ENCODE measurements around the gene FAM13C.
"Not testable (repeated sequence)": the region's sequence is repeated elsewhere in the genome, so short reads cannot be mapped to it uniquely, and the experiment has no call there.

FAM13C gene

GRCh38 chr10:59234816-59235429, 127.4 kb downstream of the FAM13C start:
- no peak for DNase-seq (ENCODE audit: low read depth, low spot score)

GRCh38 chr10:59234194-59234593, 128.2 kb downstream of the FAM13C start:
- DNase-seq (ENCODE audit: low read depth, low spot score), result no peak

- no peak for DNase-seq (ENCODE audit: low read depth, low spot score)
These were observed 132.9 kb downstream of the FAM13C start for GRCh38 chr10:59229441-59229840.

- DNase-seq (ENCODE audit: low read depth, low spot score), result no peak
These were observed 135.1 kb downstream of the FAM13C start for GRCh38 chr10:59227136-59227673.

GRCh38 chr10:59225211-59225610, 137.1 kb downstream of the FAM13C start:
- DNase-seq (ENCODE audit: low read depth, low spot score), result no peak

- not testable (repeated sequence) for DNase-seq (ENCODE audit: low read depth, low spot score)
These were observed 138.8 kb downstream of the FAM13C start for GRCh38 chr10:59223597-59223996.

- DNase-seq (ENCODE audit: low read depth, low spot score), result no peak
These were observed 139.6 kb downstream of the FAM13C start for GRCh38 chr10:59222788-59223187.

- DNase-seq (ENCODE audit: low read depth, low spot score), result no peak
These were observed 146.0 kb downstream of the FAM13C start for GRCh38 chr10:59216178-59216869.

- no peak for DNase-seq (ENCODE audit: low read depth, low spot score)
These were observed 148.2 kb downstream of the FAM13C start for GRCh38 chr10:59214160-59214559.

- no peak for DNase-seq (ENCODE audit: low read depth, low spot score)
These were observed 150.0 kb downstream of the FAM13C start for GRCh38 chr10:59212301-59212798.

- DNase-seq (ENCODE audit: low read depth, low spot score), result no peak
These were observed 156.1 kb downstream of the FAM13C start for GRCh38 chr10:59206204-59206720.

All from activated CD4-positive, CD25-positive, alpha-beta regulatory T cell treated with anti-CD3 and anti-CD28 coated beads, Interleukin-2, amount 50 U/mL, for 16 hours (primary cell).